ENCODE results near the gene HS3ST4.
"Not testable (repeated sequence)": the region's sequence is repeated elsewhere in the genome, so short reads cannot be mapped to it uniquely, and the experiment has no call there.

The HS3ST4 gene

DNA sequence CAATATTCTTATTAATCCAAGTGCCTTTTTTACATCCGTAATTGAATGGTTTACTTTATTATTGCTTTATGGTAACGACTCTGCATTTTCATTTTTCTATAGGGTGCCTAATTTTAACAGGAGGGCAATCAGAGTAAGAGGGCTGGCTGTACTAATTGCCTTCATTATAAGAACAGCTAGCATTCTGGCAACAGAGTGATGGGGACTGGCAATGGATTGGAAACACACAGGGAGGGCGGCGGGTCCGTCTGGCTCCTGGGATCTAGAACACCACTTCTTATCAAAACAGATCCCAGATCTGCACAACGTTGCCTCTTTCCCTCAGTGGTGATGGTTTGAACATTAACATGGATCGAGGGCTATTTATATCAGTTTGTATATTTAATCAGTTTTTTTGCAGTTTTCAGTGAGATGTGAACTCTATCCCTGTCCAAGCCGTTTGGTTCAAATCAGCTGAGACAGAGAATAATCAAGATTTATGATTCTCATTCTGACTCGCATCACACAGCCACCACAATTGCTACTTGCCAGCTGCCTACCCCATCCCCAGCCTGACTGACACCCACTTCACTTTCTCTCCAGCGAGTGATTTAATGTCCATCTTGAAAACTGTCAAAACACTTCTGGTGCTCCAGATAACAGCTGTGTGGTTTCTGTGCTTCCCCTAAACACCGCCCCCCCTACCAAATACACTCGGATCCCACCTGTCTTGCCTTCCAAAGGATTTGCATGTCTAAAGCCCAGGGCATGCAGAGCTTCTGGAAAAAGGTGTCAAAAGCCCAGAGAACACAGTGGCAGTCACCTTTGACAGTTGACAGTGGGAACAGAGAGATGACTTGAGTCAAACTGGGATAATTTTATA is 327.9 kb downstream of the HS3ST4 start:
- Histone ChIP-seq H3K4me3 (ENCODE audit: low read length) (no peak overlapping the region), H3K9ac (ENCODE audit: low read depth, low read length) (no peak overlapping the region), H3K36me3 (ENCODE audit: insufficient read depth, low read depth, low read length) (0 out of 2 replicates have a peak, but pooled peaks cover 7% of the 10 kb centered on the region), H3K27me3 (ENCODE audit: insufficient read depth, low read length) (no peaks in the 10 kb centered on the region), H3K27ac (ENCODE audit: low read length) (no peak overlapping the region), H3K4me1 (ENCODE audit: insufficient read depth, low read length) (no peaks in the 10 kb centered on the region; the same call in 1 of the 2 replicates), H3K9me3 (ENCODE audit: insufficient read depth, low read depth, low read length) (peaks cover 14% of the 10 kb centered on the region)

DNA sequence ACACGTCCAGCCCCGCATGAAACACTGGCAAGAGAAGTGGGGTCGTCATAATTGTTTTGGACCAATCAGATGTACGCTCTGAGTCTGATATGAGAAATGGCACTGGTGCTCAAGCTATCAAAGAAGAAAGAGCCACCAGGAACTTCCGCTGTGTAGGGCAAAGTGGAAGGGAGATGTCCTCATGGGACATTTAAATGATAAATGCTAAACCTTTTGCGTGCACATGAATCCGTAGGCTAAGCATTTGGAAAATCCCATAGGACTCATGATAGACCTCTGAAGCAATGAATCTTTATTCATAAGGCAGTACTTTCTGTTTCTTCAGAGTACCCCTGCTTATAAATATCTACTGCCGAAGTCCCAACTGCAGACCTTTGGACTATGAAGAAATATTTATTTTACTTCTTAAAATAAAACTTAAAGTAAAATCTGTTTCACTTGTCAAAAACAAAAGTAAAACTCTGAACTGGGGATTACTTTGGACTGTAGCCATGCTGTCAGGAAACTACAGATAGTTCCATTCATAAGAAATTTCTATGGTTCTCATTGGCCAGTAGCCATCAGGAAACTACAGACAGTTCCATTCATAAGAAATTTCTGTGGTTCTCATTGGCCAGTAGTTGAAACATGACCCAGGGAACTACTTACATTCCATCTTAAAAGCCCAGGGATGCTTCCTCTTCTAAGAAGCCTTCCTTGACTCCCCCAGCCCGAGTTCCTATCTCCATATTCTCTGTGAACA is 335.1 kb downstream of the HS3ST4 start:
- Histone ChIP-seq H3K4me3 (ENCODE audit: low read length) (no peak overlapping the region), H3K4me1 (ENCODE audit: insufficient read depth, low read length) (no peaks in the 10 kb centered on the region), H3K27ac (ENCODE audit: low read length) (no peak overlapping the region), H3K9me3 (ENCODE audit: insufficient read depth, low read depth, low read length) (no peaks in the 10 kb centered on the region), H3K27me3 (ENCODE audit: insufficient read depth, low read length) (no peaks in the 10 kb centered on the region), H3K9ac (ENCODE audit: low read depth, low read length) (no peak overlapping the region), H3K36me3 (ENCODE audit: insufficient read depth, low read depth, low read length) (no peaks in the 10 kb centered on the region)

DNA sequence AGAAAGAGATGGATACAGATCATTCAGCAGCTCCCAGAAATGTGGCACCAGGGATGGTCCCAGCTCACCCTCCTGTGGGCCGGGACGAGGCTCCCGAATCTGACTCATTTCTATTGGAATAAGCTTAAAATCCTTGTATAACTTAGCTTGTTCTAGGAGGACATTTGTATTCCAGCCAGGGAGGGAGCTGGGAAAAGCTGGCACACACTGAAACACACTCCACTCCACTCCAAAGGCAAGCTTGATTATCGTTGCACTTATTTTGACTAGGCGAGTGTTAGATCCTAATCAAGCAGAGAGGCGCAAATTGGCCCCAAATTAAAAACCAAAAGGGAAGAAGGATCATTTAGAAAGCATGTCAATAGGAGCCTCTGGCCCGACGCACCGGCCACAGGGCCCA is 339.5 kb downstream of the HS3ST4 start:
- H3K27ac ChIP-seq (ENCODE audit: low read length) = no peak overlapping the region
- no peak overlapping the region for H3K9ac ChIP-seq (ENCODE audit: low read depth, low read length)

DNA sequence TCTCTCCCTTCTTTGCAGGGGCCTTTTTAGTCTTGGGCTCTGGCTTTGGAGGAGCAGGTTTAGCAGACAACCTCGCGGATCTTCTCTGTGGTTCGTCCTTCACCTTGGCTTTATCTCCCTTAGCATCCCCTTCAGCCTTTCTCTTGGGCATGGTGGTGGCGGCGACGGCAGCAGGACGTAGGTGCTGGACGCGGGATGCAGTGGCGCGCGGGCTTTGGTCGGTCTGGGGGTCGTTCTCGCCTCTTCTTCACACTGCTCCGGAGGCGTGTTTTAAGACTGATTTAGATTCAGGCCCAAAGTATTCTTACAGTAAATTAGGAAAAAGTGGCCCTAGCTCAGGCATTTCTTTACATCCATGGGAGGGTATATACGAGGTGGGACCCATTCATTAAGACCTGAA is 340.9 kb downstream of the HS3ST4 start:
- H3K4me3 ChIP-seq (ENCODE audit: low read length); H3K4me1 ChIP-seq (ENCODE audit: insufficient read depth, low read length); H3K27me3 ChIP-seq (ENCODE audit: insufficient read depth, low read length); H3K9me3 ChIP-seq (ENCODE audit: insufficient read depth, low read depth, low read length); H3K9ac ChIP-seq (ENCODE audit: low read depth, low read length); H3K27ac ChIP-seq (ENCODE audit: low read length); H3K36me3 ChIP-seq (ENCODE audit: insufficient read depth, low read depth, low read length): not testable (repeated sequence)

More for the DNA sequence above, 339.5 kb downstream of the HS3ST4 start:
- Histone ChIP-seq H3K36me3 (ENCODE audit: insufficient read depth, low read depth, low read length) (no peaks in the 10 kb centered on the region), H3K9me3 (ENCODE audit: insufficient read depth, low read depth, low read length) (no peaks in the 10 kb centered on the region), H3K4me1 (ENCODE audit: insufficient read depth, low read length) (no peaks in the 10 kb centered on the region), H3K4me3 (ENCODE audit: low read length) (no peak overlapping the region), H3K27me3 (ENCODE audit: insufficient read depth, low read length) (no peaks in the 10 kb centered on the region)

DNA sequence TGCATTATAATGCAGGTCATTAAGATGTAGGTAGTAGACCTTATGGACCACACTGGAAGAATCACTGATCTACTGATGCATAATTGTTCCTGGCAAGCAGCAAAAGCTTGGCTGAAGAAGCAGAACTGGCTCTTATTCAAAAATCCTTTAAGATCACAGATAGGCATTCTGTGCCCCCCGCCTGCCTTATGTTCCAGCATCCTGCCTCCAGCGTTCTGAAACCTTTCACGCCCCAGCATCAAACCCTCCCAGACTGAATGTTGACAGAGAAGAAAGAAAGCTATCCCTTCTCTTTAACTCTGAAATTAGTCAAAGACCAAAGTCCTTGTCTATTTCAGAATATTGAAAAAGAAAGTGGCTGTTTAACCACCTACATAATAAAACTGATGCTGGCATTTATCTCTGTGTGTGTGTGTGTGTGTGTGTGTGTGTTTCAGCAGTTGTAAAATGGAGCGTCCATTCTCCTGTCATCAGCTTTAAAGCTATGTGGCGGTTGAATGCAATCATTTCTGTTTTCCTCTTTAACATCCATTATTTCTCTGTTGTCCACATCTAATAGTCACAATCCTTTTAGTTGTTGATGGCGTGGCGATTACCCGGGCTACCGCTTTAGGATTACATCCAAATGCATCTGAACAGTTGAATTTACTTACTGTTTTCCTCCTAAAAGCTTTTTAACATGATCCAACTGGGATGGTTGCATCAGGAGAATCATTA is 350.4 kb downstream of the HS3ST4 start:
- no peak overlapping the region for H3K4me3 ChIP-seq (ENCODE audit: low read length)
- H3K27me3 ChIP-seq (ENCODE audit: insufficient read depth, low read length) = no peaks in the 10 kb centered on the region
- H3K36me3 ChIP-seq (ENCODE audit: insufficient read depth, low read depth, low read length) = no peaks in the 10 kb centered on the region
- no peaks in the 10 kb centered on the region for H3K4me1 ChIP-seq (ENCODE audit: insufficient read depth, low read length)
- H3K27ac ChIP-seq (ENCODE audit: low read length) = no peak overlapping the region
- no peak overlapping the region for H3K9ac ChIP-seq (ENCODE audit: low read depth, low read length)
- no peaks in the 10 kb centered on the region for H3K9me3 ChIP-seq (ENCODE audit: insufficient read depth, low read depth, low read length)

DNA sequence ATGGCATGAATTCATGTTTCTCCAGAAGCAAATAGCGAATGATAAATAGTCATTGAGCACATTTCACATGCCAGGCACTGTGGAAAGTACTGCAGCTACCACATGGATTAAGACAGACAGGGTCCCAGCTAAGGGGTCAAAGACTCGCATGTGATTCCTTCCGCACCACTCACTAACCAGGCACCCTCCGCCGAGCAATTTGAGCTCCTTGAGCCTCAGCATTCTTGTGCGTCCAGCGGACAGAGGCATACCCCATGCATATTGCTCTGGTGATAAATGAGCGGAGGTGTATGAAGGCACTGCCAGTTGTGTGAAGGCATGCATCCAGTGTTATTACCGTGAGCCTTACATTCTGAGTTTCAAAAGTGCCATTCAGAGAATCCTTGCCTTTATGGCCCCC is 358.7 kb downstream of the HS3ST4 start:
- Histone ChIP-seq H3K4me1 (ENCODE audit: insufficient read depth, low read length) (peaks cover 29% of the 10 kb centered on the region), H3K9ac (ENCODE audit: low read depth, low read length) (peak overlapping the region; percentile 59; the same call in 1 of the 2 replicates), H3K36me3 (ENCODE audit: insufficient read depth, low read depth, low read length) (no peaks in the 10 kb centered on the region), H3K27me3 (ENCODE audit: insufficient read depth, low read length) (no peaks in the 10 kb centered on the region), H3K4me3 (ENCODE audit: low read length) (peak overlapping the region; percentile 39; the same call in 1 of the 2 replicates), H3K9me3 (ENCODE audit: insufficient read depth, low read depth, low read length) (no peaks in the 10 kb centered on the region), H3K27ac (ENCODE audit: low read length) (peak overlapping the region; percentile 92)

DNA sequence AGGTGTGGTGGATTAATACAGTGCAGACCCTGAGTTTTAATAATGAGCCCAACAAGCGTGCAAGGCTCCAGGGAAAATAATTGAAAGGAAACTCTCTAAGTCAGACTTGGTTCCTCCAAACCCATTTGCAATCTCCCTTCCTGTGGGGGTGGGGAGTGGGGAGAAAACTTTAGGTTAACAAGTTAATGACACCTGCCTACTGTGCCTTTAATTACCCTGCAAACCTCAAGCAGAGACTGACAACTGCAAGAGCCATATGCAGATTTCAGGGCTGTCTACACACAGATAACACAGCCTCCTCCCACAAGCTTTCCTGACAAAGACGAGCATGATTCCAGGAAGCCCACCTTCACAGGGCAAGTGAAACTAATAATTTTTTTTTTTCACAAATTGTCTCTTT is 359.3 kb downstream of the HS3ST4 start:
- Histone ChIP-seq H3K9me3 (ENCODE audit: insufficient read depth, low read depth, low read length) (no peaks in the 10 kb centered on the region), H3K4me3 (ENCODE audit: low read length) (peak overlapping the region; percentile 39), H3K4me1 (ENCODE audit: insufficient read depth, low read length) (peaks cover 34% of the 10 kb centered on the region), H3K27ac (ENCODE audit: low read length) (peak overlapping the region; percentile 92), H3K9ac (ENCODE audit: low read depth, low read length) (peak overlapping the region; percentile 59; the same call in 1 of the 2 replicates), H3K27me3 (ENCODE audit: insufficient read depth, low read length) (no peaks in the 10 kb centered on the region), H3K36me3 (ENCODE audit: insufficient read depth, low read depth, low read length) (no peaks in the 10 kb centered on the region)

DNA sequence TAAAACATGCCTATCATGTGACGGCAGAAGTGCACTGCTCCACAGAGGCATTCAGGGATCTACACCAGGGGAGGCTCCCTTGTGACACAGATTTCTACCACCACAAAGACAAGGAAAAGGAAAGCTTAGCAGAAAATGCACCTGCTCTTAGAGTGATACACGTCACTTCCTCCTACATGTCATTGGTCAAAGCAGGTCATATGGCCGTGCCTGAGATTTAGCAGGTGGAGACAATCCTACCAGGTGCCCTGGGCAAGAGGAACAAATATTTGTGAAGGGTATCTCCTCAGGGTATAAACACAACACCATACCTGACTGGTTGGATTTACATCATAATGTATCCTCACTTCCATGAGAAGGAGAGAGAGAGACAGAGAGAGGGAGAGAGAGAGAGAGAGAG is 362.1 kb downstream of the HS3ST4 start:
- Histone ChIP-seq H3K27ac (ENCODE audit: low read length) (no peak overlapping the region), H3K36me3 (ENCODE audit: insufficient read depth, low read depth, low read length) (no peaks in the 10 kb centered on the region), H3K4me1 (ENCODE audit: insufficient read depth, low read length) (peaks cover 45% of the 10 kb centered on the region), H3K9me3 (ENCODE audit: insufficient read depth, low read depth, low read length) (no peaks in the 10 kb centered on the region), H3K4me3 (ENCODE audit: low read length) (no peak overlapping the region), H3K27me3 (ENCODE audit: insufficient read depth, low read length) (no peaks in the 10 kb centered on the region), H3K9ac (ENCODE audit: low read depth, low read length) (no peak overlapping the region)

DNA sequence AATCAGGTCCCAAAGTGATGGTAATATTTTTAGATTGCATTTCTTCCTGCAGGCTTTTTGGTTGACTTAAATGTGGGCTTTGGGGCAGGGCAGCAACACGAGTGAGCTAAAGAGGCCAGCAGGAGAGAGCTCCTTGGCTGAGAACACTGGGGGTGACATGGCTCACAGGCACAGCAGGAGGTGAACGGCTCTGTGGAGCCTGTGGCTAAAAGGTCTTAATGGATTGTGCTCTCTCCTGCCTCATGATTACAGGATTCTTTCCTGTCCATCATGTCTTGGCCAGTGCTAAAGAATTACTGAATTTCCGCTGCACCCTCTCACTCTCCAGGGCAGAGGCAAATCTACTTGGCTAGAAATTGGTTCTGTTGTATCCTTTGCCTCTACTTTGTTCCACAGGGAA is 366.6 kb downstream of the HS3ST4 start:
- Histone ChIP-seq H3K36me3 (ENCODE audit: insufficient read depth, low read depth, low read length) (no peaks in the 10 kb centered on the region), H3K27ac (ENCODE audit: low read length) (no peak overlapping the region), H3K4me1 (ENCODE audit: insufficient read depth, low read length) (peaks cover 24% of the 10 kb centered on the region), H3K9ac (ENCODE audit: low read depth, low read length) (no peak overlapping the region; the same call in 1 of the 2 replicates), H3K9me3 (ENCODE audit: insufficient read depth, low read depth, low read length) (no peaks in the 10 kb centered on the region), H3K27me3 (ENCODE audit: insufficient read depth, low read length) (no peaks in the 10 kb centered on the region), H3K4me3 (ENCODE audit: low read length) (no peak overlapping the region)

DNA sequence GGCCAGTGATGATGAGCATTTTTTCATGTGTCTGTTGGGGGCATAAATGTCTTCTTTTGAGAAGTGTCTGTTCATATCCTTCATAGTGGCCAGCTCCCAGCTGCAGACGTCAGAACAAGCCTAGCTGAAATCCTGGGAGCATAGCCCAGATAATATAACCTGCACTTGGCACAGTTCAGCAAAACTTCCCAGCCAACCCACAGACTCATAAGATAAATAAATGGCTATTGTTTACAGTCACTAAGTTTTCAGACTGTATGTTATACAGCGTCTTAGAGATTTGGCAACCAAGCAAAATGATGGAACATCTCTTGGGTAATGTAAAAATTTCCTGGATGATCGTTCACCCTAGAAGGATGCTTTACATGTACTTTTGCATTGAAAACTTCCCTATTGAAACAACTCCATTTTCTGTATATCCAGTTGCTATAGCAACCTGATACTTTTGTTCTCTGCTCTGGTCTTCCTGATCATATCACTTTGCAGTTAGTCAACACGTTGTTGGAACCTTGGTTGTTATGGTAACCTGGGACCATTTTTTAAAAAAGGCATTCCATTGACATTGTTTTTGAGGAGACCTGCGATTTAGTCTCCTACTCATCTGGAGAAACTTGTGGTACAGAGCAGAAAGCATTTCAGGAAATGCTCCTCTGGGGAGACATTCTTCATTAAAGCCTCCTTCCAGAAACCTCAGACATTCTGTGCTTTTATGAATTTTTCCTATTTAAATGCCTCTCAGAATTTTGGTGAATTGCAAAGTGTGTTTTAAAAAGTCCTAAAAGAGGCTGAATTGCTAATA is 378.7 kb downstream of the HS3ST4 start:
- peaks cover 16% of the 10 kb centered on the region; the same call in 1 of the 2 replicates for H3K4me1 ChIP-seq (ENCODE audit: insufficient read depth, low read length)
- no peaks in the 10 kb centered on the region for H3K27me3 ChIP-seq (ENCODE audit: insufficient read depth, low read length)

More for the DNA sequence above, 378.7 kb downstream of the HS3ST4 start:
- Histone ChIP-seq H3K9ac (ENCODE audit: low read depth, low read length) (no peak overlapping the region), H3K9me3 (ENCODE audit: insufficient read depth, low read depth, low read length) (no peaks in the 10 kb centered on the region), H3K4me3 (ENCODE audit: low read length) (peak overlapping the region; percentile 14; the same call in 1 of the 2 replicates), H3K27ac (ENCODE audit: low read length) (no peak overlapping the region), H3K36me3 (ENCODE audit: insufficient read depth, low read depth, low read length) (no peaks in the 10 kb centered on the region)

Data from iPS-20b (cell line).